Esophagus (tissue), 2 donors: ENCODE results near the gene JARID2. TPM values are rescaled to one million over a fixed set of nuclear protein-coding genes. Genes with fewer than 3 reads are reported as not detected.
A peak's percentile ranks its signal among the peaks of the same experiment; 100 is the strongest.
"Not testable (repeated sequence)": the region's sequence is repeated elsewhere in the genome, so short reads cannot be mapped to it uniquely, and the experiment has no call there.

Experiments
- H3K27ac ChIP-seq, 2 donors: one replicate each; pipeline ENCODE4 v1.5.1; 2013; ENCODE audit warnings: low read depth in 2 of 2, mild to moderate bottlenecking in 2 of 2, inconsistent platforms in 1 of 2, low read length in 1 of 2, moderate library complexity in 1 of 2
- H3K27me3 ChIP-seq, 2 donors: one replicate each; pipeline ENCODE4 v1.6.1; 2013; ENCODE audit warnings: low read length in 2 of 2, control low read depth in 1 of 2, mild to moderate bottlenecking in 1 of 2; ENCODE audit not compliant: insufficient read depth in 2 of 2, control insufficient read depth in 1 of 2
- H3K36me3 ChIP-seq, 2 donors: one replicate each; pipeline ENCODE4 v1.6.1; 2013; ENCODE audit warnings: low read length in 1 of 2; ENCODE audit not compliant: control insufficient read depth in 2 of 2, insufficient read depth in 2 of 2
- H3K4me1 ChIP-seq, 2 donors: one replicate each; pipeline ENCODE4 v1.6.1; 2013; ENCODE audit warnings: low read length in 1 of 2; ENCODE audit not compliant: control insufficient read depth in 2 of 2, insufficient read depth in 2 of 2
- H3K4me3 ChIP-seq, 2 donors: one replicate each; pipeline ENCODE4 v1.5.1; 2013; ENCODE audit warnings: low read length in 2 of 2, mild to moderate bottlenecking in 2 of 2, low read depth in 1 of 2, moderate library complexity in 1 of 2
- H3K9me3 ChIP-seq, 2 donors: one replicate each; pipeline ENCODE4 v1.6.1; 2013; ENCODE audit warnings: mild to moderate bottlenecking in 2 of 2, low read depth in 1 of 2, low read length in 1 of 2, moderate library complexity in 1 of 2; ENCODE audit not compliant: control insufficient read depth in 2 of 2, insufficient read depth in 1 of 2
- WGBS, 2 donors: extraction: QIAGEN DNeasy Blood & Tissue Kit; methylation state at CpG; one replicate each; pipeline ENCODE4 v1.1.7; 2013; 5-methylcytosine and 5-hydroxymethylcytosine counted together
- polyA plus RNA-seq, 2 donors: library from polyadenylated mRNA; stranded (reverse); fragments of 200-250 nt; gene quantifications; one replicate each; pipeline ENCODE4 v1.2.3, GENCODE V29; 2013
- donor health status: healthy with polysubstance abuse.
- donor health status: Bipolar disorder and iron deficiency.

JARID2 gene
- polyA plus RNA-seq, 2 donors: 7.9 to 8.3 TPM

- H3K4me3 ChIP-seq: no peak overlapping the region
- H3K36me3 ChIP-seq: peaks cover 0 to 3% of the 10 kb centered on the region in 2 donors
- H3K9me3 ChIP-seq: no peaks in the 10 kb centered on the region
- peaks cover 0 to 2% of the 10 kb centered on the region in 2 donors for H3K4me1 ChIP-seq
- no peak overlapping the region for H3K27ac ChIP-seq
- WGBS, 2 donors: 72 to 85% methylated on average over 2 of the region's 2 CpGs
- H3K27me3 ChIP-seq: no peaks in the 10 kb centered on the region
These were observed 165.9 kb downstream of the JARID2 start for GRCh38 chr6:15411766-15412165.

- H3K27me3 ChIP-seq: no peaks in the 10 kb centered on the region
- H3K27ac ChIP-seq: peak overlapping the region in 1 of 2 donors; percentile 22
- no peak overlapping the region for H3K4me3 ChIP-seq
- no peaks in the 10 kb centered on the region for H3K9me3 ChIP-seq
- H3K4me1 ChIP-seq: peaks cover 0 to 2% of the 10 kb centered on the region in 2 donors
- H3K36me3 ChIP-seq: peaks cover 0 to 3% of the 10 kb centered on the region in 2 donors
- WGBS, 2 donors: 91 to 94% methylated on average over 9 of the region's 9 CpGs
These were observed 166.9 kb downstream of the JARID2 start for GRCh38 chr6:15412767-15413166.

- H3K27me3 ChIP-seq: no peaks in the 10 kb centered on the region
- H3K4me3 ChIP-seq: no peak overlapping the region
- H3K9me3 ChIP-seq: no peaks in the 10 kb centered on the region
- H3K27ac ChIP-seq: peak overlapping the region in 1 of 2 donors; percentile 31
- 43 to 60% methylated on average over 6 of the region's 6 CpGs for WGBS, 2 donors
- peaks cover 0 to 2% of the 10 kb centered on the region in 2 donors for H3K4me1 ChIP-seq
- H3K36me3 ChIP-seq: peaks cover 0 to 3% of the 10 kb centered on the region in 2 donors
These were observed 167.8 kb downstream of the JARID2 start for GRCh38 chr6:15413466-15414234.

GRCh38 chr6:15414235-15414612 is 168.4 kb downstream of the JARID2 start:
- Histone ChIP-seq H3K4me3 (no peak overlapping the region), H3K27me3 (no peaks in the 10 kb centered on the region), H3K9me3 (no peaks in the 10 kb centered on the region), H3K36me3 (peaks cover 0 to 3% of the 10 kb centered on the region in 2 donors), H3K4me1 (peaks cover 0 to 2% of the 10 kb centered on the region in 2 donors), H3K27ac (no peak overlapping the region)
- 42 to 53% methylated on average over 2 of the region's 2 CpGs for WGBS, 2 donors

GRCh38 chr6:15415622-15416021 is 169.8 kb downstream of the JARID2 start:
- not testable (repeated sequence) for H3K4me3 ChIP-seq, H3K27ac ChIP-seq, H3K4me1 ChIP-seq, H3K27me3 ChIP-seq, H3K36me3 ChIP-seq, H3K9me3 ChIP-seq
- 96 to 97% methylated on average over 11 to 30 of the region's 30 CpGs for WGBS, 2 donors

- no peaks in the 10 kb centered on the region for H3K27me3 ChIP-seq
- no peaks in the 10 kb centered on the region for H3K9me3 ChIP-seq
- no peaks in the 10 kb centered on the region for H3K36me3 ChIP-seq
- H3K4me1 ChIP-seq: peaks cover 0 to 2% of the 10 kb centered on the region in 2 donors
- H3K27ac ChIP-seq: peak overlapping the region in 1 of 2 donors; percentile 40
- 85 to 86% methylated on average over 6 of the region's 6 CpGs for WGBS, 2 donors
- H3K4me3 ChIP-seq: no peak overlapping the region
These were observed 171.2 kb downstream of the JARID2 start for GRCh38 chr6:15416932-15417509.

- Histone ChIP-seq H3K9me3 (no peaks in the 10 kb centered on the region), H3K27me3 (no peaks in the 10 kb centered on the region), H3K27ac (no peak overlapping the region), H3K36me3 (no peaks in the 10 kb centered on the region), H3K4me3 (no peak overlapping the region), H3K4me1 (peaks cover 0 to 2% of the 10 kb centered on the region in 2 donors)
- WGBS, 2 donors: 76 to 81% methylated on average over 5 of the region's 5 CpGs
These were observed 171.9 kb downstream of the JARID2 start for GRCh38 chr6:15417811-15418210.

- no peak overlapping the region for H3K27ac ChIP-seq
- H3K9me3 ChIP-seq: no peaks in the 10 kb centered on the region
- no peak overlapping the region for H3K4me3 ChIP-seq
- no peaks in the 10 kb centered on the region for H3K27me3 ChIP-seq
- WGBS, 2 donors: 97 to 99% methylated on average over 2 of the region's 2 CpGs
- peaks cover 2% of the 10 kb centered on the region in 2 donors for H3K4me1 ChIP-seq
- no peaks in the 10 kb centered on the region for H3K36me3 ChIP-seq
These were observed 173.6 kb downstream of the JARID2 start for GRCh38 chr6:15419493-15419892.

GRCh38 chr6:15420959-15421438 is 175.1 kb downstream of the JARID2 start:
- WGBS, 2 donors: 81 to 82% methylated on average over 10 of the region's 10 CpGs
- peak overlapping the region in 1 of 2 donors; percentile 49 for H3K27ac ChIP-seq
- no peaks in the 10 kb centered on the region for H3K36me3 ChIP-seq
- H3K4me3 ChIP-seq: no peak overlapping the region
- H3K9me3 ChIP-seq: no peaks in the 10 kb centered on the region
- no peaks in the 10 kb centered on the region for H3K27me3 ChIP-seq
- H3K4me1 ChIP-seq: peaks cover 2% of the 10 kb centered on the region in 2 donors
